ENCODE results near the gene TGDS.

DNA sequence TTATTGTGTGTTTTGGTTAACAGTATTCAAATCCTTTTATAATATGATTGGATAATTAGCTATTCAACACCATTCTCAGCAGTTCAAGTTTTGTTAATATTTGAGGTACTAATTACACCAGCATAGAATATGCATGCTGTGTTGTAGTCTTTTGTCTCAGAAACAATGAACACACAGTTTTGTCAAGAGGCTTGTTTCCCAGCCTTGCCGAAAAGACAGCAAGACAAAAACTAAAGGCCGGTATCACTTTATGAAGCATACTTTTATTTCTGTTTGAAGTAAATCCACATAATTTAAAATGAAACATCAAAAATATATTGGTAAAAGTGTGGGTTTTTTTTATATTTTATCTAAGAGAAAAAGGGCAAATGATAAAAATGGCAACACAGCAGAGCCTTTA is 13.2 kb upstream of the TGDS start:
- TF ChIP-seq, protein P1, sequence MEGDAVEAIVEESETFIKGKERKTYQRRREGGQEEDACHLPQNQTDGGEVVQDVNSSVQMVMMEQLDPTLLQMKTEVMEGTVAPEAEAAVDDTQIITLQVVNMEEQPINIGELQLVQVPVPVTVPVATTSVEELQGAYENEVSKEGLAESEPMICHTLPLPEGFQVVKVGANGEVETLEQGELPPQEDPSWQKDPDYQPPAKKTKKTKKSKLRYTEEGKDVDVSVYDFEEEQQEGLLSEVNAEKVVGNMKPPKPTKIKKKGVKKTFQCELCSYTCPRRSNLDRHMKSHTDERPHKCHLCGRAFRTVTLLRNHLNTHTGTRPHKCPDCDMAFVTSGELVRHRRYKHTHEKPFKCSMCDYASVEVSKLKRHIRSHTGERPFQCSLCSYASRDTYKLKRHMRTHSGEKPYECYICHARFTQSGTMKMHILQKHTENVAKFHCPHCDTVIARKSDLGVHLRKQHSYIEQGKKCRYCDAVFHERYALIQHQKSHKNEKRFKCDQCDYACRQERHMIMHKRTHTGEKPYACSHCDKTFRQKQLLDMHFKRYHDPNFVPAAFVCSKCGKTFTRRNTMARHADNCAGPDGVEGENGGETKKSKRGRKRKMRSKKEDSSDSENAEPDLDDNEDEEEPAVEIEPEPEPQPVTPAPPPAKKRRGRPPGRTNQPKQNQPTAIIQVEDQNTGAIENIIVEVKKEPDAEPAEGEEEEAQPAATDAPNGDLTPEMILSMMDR (IDR thresholded peaks at IDR 0.05; ENCODE audit: low read length) = no peak
- no peak for TF ChIP-seq EZH2 (IDR thresholded peaks at IDR 0.05; ENCODE audit: borderline replicate concordance, low read length)

Measured in OCI-LY1 (cell line).